Measurements from ENCODE around the gene CCND2. TPM values are rescaled to one million over a fixed set of nuclear protein-coding genes. Genes with fewer than 3 reads are reported as not detected.

The CCND2 gene
- polyA plus RNA-seq, 1 experiment: 0.64 TPM

DNA sequence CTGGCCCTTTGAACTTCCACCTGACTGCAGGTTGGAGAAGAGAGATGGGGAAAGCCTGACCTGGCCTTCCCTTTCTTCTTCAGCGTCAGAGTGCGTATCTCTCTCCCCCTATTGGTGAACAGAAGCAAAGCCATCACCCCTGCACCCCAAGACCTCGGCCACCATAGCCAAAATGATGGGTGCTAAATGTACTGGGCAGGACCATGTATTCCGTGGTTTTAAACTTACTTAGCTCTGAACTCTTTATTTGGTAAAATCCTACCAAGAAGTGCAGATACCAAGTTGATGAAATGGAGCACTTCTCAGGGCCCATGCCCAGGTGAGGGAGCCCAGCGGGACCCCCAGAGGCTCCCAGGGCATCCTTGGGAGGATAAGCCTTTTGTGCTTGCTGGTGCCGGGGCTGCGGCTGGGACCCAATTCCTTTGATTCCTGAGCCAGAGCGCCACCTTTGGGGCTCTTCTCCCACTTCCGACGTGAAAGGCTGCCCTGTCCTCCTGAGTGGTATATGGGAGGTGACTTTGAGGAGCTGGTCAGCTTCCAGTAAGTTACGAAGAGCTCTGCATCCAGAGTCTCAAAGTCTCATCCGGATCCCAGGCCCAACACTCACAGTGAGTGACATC is 9.4 kb downstream of the CCND2 start:
- CTCF ChIA-PET: no interaction called here

DNA sequence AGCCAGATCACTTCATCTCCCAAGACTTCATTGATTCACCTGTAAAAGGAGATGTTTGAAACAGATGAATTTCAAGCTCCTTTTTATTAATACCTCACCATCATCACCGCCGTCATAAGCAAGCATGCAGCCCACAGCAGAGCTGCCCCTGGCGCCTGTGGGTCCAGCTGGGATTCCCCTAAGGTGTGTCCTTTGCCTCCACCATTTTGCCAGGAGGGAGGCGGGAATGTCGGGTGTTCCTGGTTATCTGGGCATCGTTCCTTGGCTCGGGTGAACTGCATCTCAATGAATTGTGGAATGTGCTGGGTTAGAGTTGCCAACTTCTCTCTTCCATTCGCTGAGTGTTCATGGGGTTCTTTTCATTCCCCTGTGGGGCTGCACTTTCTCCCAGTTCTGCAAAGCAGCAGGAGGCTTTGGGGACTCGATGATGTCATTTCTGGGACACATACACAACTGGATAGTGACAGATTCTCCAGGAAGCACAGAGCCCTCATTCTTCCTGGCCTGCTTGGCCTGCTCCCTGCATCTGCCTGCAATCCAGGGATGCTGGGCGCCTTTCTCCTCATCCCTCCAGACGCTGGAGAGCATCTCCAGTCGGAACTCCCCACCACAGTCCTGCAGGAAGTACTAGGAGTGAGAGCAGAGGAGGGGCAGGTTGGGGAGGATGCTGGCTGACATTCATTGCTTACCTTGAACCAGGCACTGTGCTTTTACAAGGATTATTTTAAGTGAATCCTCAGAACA is 10.1 kb downstream of the CCND2 start:
- ChIA-PET CTCF (interaction anchor here (0.6 to 1.2 kb wide), 2 partner anchors 176 to 246 kb away, joined by 3 to 4 read pairs; no protein-coding TSS in a partner anchor), POLR2A (no interaction called here)
- Histone ChIP-seq H3K36me3 (ENCODE audit: control insufficient read depth, insufficient read depth, low read length) (no peaks in the 10 kb centered on the region), H3K27me3 (ENCODE audit: control insufficient read depth, insufficient read depth, low read length) (peaks cover 3% of the 10 kb centered on the region), H3K4me3 (ENCODE audit: low read depth, low read length) (no peak overlapping the region)
- no peak for DNase-seq (ENCODE audit: low read depth)
- TF ChIP-seq, protein P1, sequence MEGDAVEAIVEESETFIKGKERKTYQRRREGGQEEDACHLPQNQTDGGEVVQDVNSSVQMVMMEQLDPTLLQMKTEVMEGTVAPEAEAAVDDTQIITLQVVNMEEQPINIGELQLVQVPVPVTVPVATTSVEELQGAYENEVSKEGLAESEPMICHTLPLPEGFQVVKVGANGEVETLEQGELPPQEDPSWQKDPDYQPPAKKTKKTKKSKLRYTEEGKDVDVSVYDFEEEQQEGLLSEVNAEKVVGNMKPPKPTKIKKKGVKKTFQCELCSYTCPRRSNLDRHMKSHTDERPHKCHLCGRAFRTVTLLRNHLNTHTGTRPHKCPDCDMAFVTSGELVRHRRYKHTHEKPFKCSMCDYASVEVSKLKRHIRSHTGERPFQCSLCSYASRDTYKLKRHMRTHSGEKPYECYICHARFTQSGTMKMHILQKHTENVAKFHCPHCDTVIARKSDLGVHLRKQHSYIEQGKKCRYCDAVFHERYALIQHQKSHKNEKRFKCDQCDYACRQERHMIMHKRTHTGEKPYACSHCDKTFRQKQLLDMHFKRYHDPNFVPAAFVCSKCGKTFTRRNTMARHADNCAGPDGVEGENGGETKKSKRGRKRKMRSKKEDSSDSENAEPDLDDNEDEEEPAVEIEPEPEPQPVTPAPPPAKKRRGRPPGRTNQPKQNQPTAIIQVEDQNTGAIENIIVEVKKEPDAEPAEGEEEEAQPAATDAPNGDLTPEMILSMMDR (IDR thresholded peaks at IDR 0.05; ENCODE audit: insufficient read depth, low read depth, low read length): no peak

More for the DNA sequence above, 9.4 kb downstream of the CCND2 start:
- Histone ChIP-seq H3K36me3 (ENCODE audit: control insufficient read depth, insufficient read depth, low read length) (no peaks in the 10 kb centered on the region), H3K4me3 (ENCODE audit: low read depth, low read length) (no peak overlapping the region), H3K27me3 (ENCODE audit: control insufficient read depth, insufficient read depth, low read length) (peaks cover 5% of the 10 kb centered on the region)
- TF ChIP-seq, protein P1 (IDR thresholded peaks at IDR 0.05; ENCODE audit: insufficient read depth, low read depth, low read length): no peak
- POLR2A ChIA-PET: no interaction called here
- no peak for DNase-seq (ENCODE audit: low read depth)

DNA sequence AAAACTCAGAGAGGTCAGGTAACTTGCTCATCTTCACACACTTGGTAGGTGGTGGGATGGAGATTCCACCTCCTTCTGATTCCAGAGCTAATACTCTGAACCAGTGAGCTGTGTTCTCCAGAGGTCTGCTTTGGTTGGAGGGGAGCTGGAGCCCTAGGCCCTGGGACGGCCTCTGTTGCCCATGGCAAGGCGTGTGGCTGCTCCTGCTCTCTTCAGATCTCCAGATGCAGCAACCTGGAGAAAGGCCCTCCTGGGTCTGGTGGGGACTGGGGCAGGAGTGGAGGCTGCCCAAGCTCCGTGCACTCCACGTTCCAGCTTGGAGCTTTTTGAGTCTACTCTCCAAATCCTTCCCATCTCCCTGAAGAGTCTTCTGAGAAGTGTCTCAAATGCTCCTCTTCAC is 10.7 kb downstream of the CCND2 start:
- Histone ChIP-seq H3K36me3 (ENCODE audit: control insufficient read depth, insufficient read depth, low read length) (no peaks in the 10 kb centered on the region), H3K27me3 (ENCODE audit: control insufficient read depth, insufficient read depth, low read length) (peaks cover 3% of the 10 kb centered on the region), H3K4me3 (ENCODE audit: low read depth, low read length) (no peak overlapping the region)
- ChIA-PET CTCF (interaction anchor here (0.6 to 1.2 kb wide), 2 partner anchors 177 to 247 kb away, joined by 3 to 4 read pairs; no protein-coding TSS in a partner anchor), POLR2A (no interaction called here)
- TF ChIP-seq, protein P1 (IDR thresholded peaks at IDR 0.05; ENCODE audit: insufficient read depth, low read depth, low read length): no peak
- DNase-seq (ENCODE audit: low read depth): no peak

DNA sequence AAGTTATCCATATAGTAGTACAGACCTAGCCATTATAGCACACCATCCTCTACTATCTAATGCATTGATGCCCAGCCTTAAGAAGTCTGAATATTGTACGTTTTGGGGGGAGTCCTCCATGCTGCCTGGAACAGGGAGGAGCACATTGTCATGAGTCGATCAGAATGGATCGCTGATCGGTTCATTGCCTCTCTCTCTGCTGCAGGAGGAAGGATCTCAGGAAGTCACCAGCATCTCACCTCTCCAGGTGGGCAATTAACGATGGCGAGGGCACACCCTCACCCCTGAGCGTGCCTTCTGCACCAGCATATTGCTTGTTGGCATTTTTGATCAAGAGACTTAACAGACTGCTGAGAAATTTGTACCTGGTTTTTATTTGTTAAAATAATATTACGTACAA is 11.5 kb downstream of the CCND2 start:
- TF ChIP-seq, protein P1 (IDR thresholded peaks at IDR 0.05; ENCODE audit: insufficient read depth, low read depth, low read length): no peak
- no peak for DNase-seq (ENCODE audit: low read depth)
- POLR2A ChIA-PET: no interaction called here
- Histone ChIP-seq H3K27me3 (ENCODE audit: control insufficient read depth, insufficient read depth, low read length) (peaks cover 5% of the 10 kb centered on the region), H3K36me3 (ENCODE audit: control insufficient read depth, insufficient read depth, low read length) (no peaks in the 10 kb centered on the region), H3K4me3 (ENCODE audit: low read depth, low read length) (no peak overlapping the region)
- CTCF ChIA-PET: no interaction called here

DNA sequence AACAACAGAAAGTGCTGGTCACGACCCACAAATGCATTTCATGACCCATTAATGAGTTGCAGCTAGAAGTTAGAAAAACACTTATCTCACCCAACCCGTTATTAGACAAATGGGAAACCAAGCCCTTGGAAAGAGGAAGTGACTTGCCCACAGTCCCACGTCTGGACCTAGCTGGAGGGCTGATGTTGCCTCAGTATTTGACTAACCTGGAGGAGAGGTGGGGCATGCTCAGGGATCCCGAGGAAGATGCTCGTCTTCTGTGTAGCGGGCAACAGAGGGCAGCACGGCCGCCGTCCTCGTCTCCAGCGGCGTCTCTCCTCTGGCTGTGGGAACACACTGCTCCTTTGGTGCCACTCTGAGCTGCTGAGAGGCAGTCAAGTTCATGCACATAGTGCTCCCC is 12.7 kb downstream of the CCND2 start:
- TF ChIP-seq, protein P1 (IDR thresholded peaks at IDR 0.05; ENCODE audit: insufficient read depth, low read depth, low read length): no peak
- ChIA-PET CTCF (no interaction called here), POLR2A (no interaction called here)
- Histone ChIP-seq H3K27me3 (ENCODE audit: control insufficient read depth, insufficient read depth, low read length) (peaks cover 5% of the 10 kb centered on the region), H3K4me3 (ENCODE audit: low read depth, low read length) (no peak overlapping the region), H3K36me3 (ENCODE audit: control insufficient read depth, insufficient read depth, low read length) (no peaks in the 10 kb centered on the region)
- DNase-seq (ENCODE audit: low read depth): no peak

All from BJ (cell line).